GM12878 (cell line): ENCODE measurements around the gene GALNT12. TPM values are rescaled to one million over a fixed set of nuclear protein-coding genes. Genes with fewer than 3 reads are reported as not detected.

Experiments used
- ATAC-seq: fragments of 200-7000 bp; cut with Tn5 transposase; 3 replicates; pipeline ENCODE4 v1.9.1; 2020; ENCODE audit warnings: mild to moderate bottlenecking, moderate library complexity
- BruUV-seq: library from RNA; stranded (reverse); fragments of 400-500 nt; replicated peaks from 2 replicates; lab custom pipeline; 2021; lab: Mats Ljungman, UMichigan
- CTCF ChIA-PET: fragments of 300-600 bp; sonication (Branson Sonifier 250); formaldehyde crosslinking; extraction: SDS; loops from one replicate; lab custom pipeline; 2021; ENCODE audit warnings: inconsistent platforms; lab: Yijun Ruan, JAX
- POLR2A ChIA-PET: fragments of 350-600 bp; formaldehyde crosslinking; extraction: SDS; loops from one replicate; lab custom pipeline; 2021; ENCODE audit warnings: inconsistent platforms; lab: Charles Lee
- RAD21 ChIA-PET: fragments of 300-600 bp; sonication (Branson Sonifier 250); formaldehyde crosslinking; loops from one replicate; lab custom pipeline; 2023; ENCODE audit warnings: antibody characterized with exemption; ENCODE audit not compliant: unreplicated experiment; lab: Charles Lee
- SMC1A ChIA-PET: fragments of 300-600 bp; sonication (Branson Sonifier 250); formaldehyde crosslinking; loops from one replicate; lab custom pipeline; 2023; ENCODE audit not compliant: unreplicated experiment, uncharacterized antibody; lab: Charles Lee
- DNase-seq: peaks from one replicate; pipeline ENCODE4 v3.0.0-alpha.2; 2011; ENCODE audit warnings: low read depth, low spot score
- FAIRE-seq: peaks from 3 replicates; lab custom pipeline; 2011; peaks lifted over from hg19 to GRCh38; lab: Jason Lieb, UNC
- H2AFZ ChIP-seq: 2 replicates; pipeline ENCODE4 v1.6.0; 2011; ENCODE audit warnings: low read depth, low read length, control low read depth; ENCODE audit not compliant: control insufficient read depth
- H3K27ac ChIP-seq: 2 replicates; pipeline ENCODE4 v1.5.1; 2011; ENCODE audit warnings: control low read depth; ENCODE audit not compliant: control insufficient read depth, insufficient read depth
- H3K27me3 ChIP-seq, 2 experiments: replicated peaks in 1 of 2; 2 replicates each; pipeline versions ENCODE4 v1.6.0 to v1.6.1; 2011; ENCODE audit warnings: low read length in 1 of 2; ENCODE audit not compliant: control insufficient read depth in 2 of 2, insufficient read depth in 2 of 2
- H3K36me3 ChIP-seq, 2 experiments: 2 replicates each; pipeline ENCODE4 v1.5.1; 2011; ENCODE audit warnings: low read length in 1 of 2; ENCODE audit not compliant: control insufficient read depth in 2 of 2, insufficient read depth in 2 of 2
- H3K4me1 ChIP-seq: 2 replicates; pipeline ENCODE4 v1.6.1; 2011; ENCODE audit warnings: mild to moderate bottlenecking, low read length, moderate library complexity, mixed read lengths; ENCODE audit not compliant: control insufficient read depth, insufficient read depth
- H3K4me2 ChIP-seq: 2 replicates; pipeline ENCODE4 v1.6.0; 2011; ENCODE audit warnings: control low read depth; ENCODE audit not compliant: control insufficient read depth, insufficient read depth
- H3K4me3 ChIP-seq: fragments of 200-600 bp; sonication (generic); 2 replicates; pipeline ENCODE4 v1.5.1; 2016
- H3K79me2 ChIP-seq: 2 replicates; pipeline ENCODE4 v1.6.0; 2011; ENCODE audit warnings: low read length; ENCODE audit not compliant: control insufficient read depth, insufficient read depth
- H3K9ac ChIP-seq: 2 replicates; pipeline ENCODE4 v1.8.0; 2011; ENCODE audit warnings: low read length, control low read depth, mixed read lengths; ENCODE audit not compliant: control insufficient read depth, insufficient read depth
- H3K9me3 ChIP-seq: replicated peaks from 3 replicates; pipeline ENCODE4 v1.5.1; 2011; ENCODE audit warnings: mild to moderate bottlenecking, low read length; ENCODE audit not compliant: control insufficient read depth, insufficient read depth
- H4K20me1 ChIP-seq: 2 replicates; pipeline ENCODE4 v1.6.0; 2011; ENCODE audit not compliant: control insufficient read depth, insufficient read depth
- BHLHE40 ChIP-seq, 2 experiments: fragments of 450-650 bp in 1 of 2; IDR thresholded peaks; 2 replicates each; pipeline ENCODE4 v1.6.1; 2011 to 2017; ENCODE audit warnings: low read depth in 2 of 2, borderline replicate concordance in 1 of 2, improper control_type of control experiment in 1 of 2, low read length in 1 of 2, mild to moderate bottlenecking in 1 of 2
- BRCA1 ChIP-seq: IDR thresholded peaks from 2 replicates; pipeline ENCODE4 v1.6.1; 2011; ENCODE audit warnings: low read depth, low read length, improper control_type of control experiment
- CEBPB ChIP-seq, 2 experiments: fragments of 150-350 bp in 1 of 2; IDR thresholded peaks; 2 replicates each; pipeline ENCODE4 v1.6.1; 2012 to 2014; ENCODE audit warnings: low read depth in 2 of 2, low read length in 2 of 2, borderline replicate concordance in 1 of 2, inconsistent platforms in 1 of 2
- CHD4 ChIP-seq: fragments of 200-600 bp; sonication (generic); IDR thresholded peaks from 2 replicates; pipeline ENCODE4 v1.6.1; 2016; ENCODE audit warnings: mild to moderate bottlenecking
- JUND ChIP-seq: IDR thresholded peaks from 2 replicates; pipeline ENCODE4 v1.6.1; 2012; ENCODE audit warnings: low read depth, mild to moderate bottlenecking, low read length, improper control_type of control experiment, moderate library complexity
- KAT2A ChIP-seq: conservative IDR thresholded peaks from 2 replicates; pipeline ENCODE4 v1.6.1; 2011; ENCODE audit warnings: low read depth, low read length; ENCODE audit not compliant: control insufficient read depth
- MTA2 ChIP-seq: fragments of 450-650 bp; IDR thresholded peaks from 2 replicates; pipeline ENCODE4 v1.6.1; 2016; ENCODE audit warnings: low read depth, mild to moderate bottlenecking, moderate library complexity
- MYB ChIP-seq: fragments of 150-350 bp; IDR thresholded peaks from 2 replicates; pipeline ENCODE4 v1.6.1; 2014; ENCODE audit warnings: mild to moderate bottlenecking, low read depth, low read length, borderline replicate concordance
- SIN3A ChIP-seq: IDR thresholded peaks from 2 replicates; pipeline ENCODE4 v1.6.1; 2012; ENCODE audit warnings: low read depth, low read length, improper control_type of control experiment
- SP1 ChIP-seq: IDR thresholded peaks from one replicate; pipeline ENCODE4 v1.6.1; 2011; ENCODE audit warnings: low read depth, low read length
- WGBS: methylation state at CpG from one replicate; pipeline ENCODE4 v1.1.6; 2016; ENCODE audit warnings: low lambda C conversion rate; ENCODE audit not compliant: insufficient replicate concordance, insufficient coverage; ENCODE audit errors: missing lambda C conversion rate; 5-methylcytosine and 5-hydroxymethylcytosine counted together
- in situ Hi-C: fragments of 300-500 bp; cut with MboI; formaldehyde crosslinking; loops from 9 replicates; pipeline ENCODE4 v1.14.3; 2018; ENCODE audit warnings: mixed read lengths
- intact Hi-C: fragments of 100-400 bp; cut with micrococcal nuclease; formaldehyde crosslinking; loops from one replicate; pipeline ENCODE4 v1.14.2; 2022; ENCODE audit not compliant: unreplicated experiment
- polyA plus RNA-seq, 11 experiments: library from polyadenylated mRNA; depleted of rRNA in 4 of 11; unstranded in 6 of 11; stranded (reverse) in 5 of 11; fragments of >200 nt; fragmentation: Nextera tagmentation in 4 of 11; fragmentation: Illumina TruSeq in 1 of 11; extraction: Ambion mirVana in 4 of 11; extraction: Trizol in 1 of 11; gene quantifications; 1 replicate in 1 of 11; 2 replicates in 10 of 11; pipeline versions ENCODE4 v1.2.1 to v1.2.3, GENCODE V29; 2011 to 2016; ENCODE audit warnings: inconsistent platforms in 2 of 11, missing spikeins in 2 of 11, low read depth in 1 of 11
- total RNA-seq, 4 experiments: library from RNA; depleted of rRNA in 3 of 4; stranded (reverse); fragments of >200 nt in 3 of 4; fragmentation: Illumina TruSeq in 1 of 4; extraction: Trizol in 1 of 4; gene quantifications; 2 replicates each; pipeline versions ENCODE4 v1.2.1 to v1.2.3, GENCODE V29; 2013 to 2021
- TF ChIP-seq, protein P1 (sequence below): IDR thresholded peaks from 2 replicates; pipeline ENCODE4 v1.6.1; 2011; ENCODE audit warnings: mild to moderate bottlenecking, low read depth, low read length, moderate library complexity; ENCODE audit not compliant: insufficient replicate concordance
- TF ChIP-seq, protein P2 (sequence below): fragments of 450-650 bp; IDR thresholded peaks from 2 replicates; pipeline ENCODE4 v1.6.1; 2018; ENCODE audit warnings: mild to moderate bottlenecking, low read depth, moderate library complexity; ENCODE audit not compliant: partially characterized antibody
- TF ChIP-seq, protein P3 (sequence below): fragments of 450-650 bp; conservative IDR thresholded peaks from 2 replicates; pipeline ENCODE4 v1.6.1; 2017; ENCODE audit warnings: mild to moderate bottlenecking, moderate library complexity

The GALNT12 gene
- total and polyA plus RNA-seq, 10 of the 15 experiments (the other 5 are each of a cell fraction or from before 2014, with no cell fraction given), result 0.13 to 5.3 (median 3.2) TPM

DNA sequence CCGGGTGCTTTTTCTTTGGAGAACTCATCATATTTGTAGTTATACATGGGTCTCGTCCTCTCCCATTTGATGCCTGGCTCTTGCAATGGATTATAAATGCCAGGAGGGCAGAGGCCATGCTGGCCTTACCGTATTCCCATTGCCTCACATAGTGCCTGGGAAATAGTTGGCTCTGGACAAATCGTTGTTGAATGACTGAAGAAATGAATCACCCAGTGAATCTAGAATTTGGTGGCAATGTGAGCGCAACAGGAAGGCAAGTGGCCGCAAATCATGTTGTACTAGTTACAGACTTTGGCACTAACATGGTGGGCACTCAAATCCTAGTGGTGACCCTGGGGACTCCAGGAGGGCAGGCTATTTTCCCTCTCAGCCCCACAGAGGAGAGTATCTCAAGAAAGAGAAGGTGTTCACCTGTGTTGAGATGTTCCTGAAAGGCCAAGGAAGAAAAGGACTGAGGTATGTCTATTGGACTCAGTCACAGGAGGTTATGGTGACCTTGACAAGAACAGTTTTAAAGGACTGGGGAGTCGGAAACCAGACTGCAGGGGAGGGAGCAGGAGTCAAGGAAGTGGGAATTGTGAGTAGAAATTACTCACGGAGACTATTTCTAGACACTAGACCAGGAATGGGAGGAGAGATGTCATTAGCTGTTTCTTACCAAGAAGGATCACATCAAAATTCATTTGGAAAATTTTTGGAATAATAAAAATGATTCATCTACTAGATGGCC is 74.5 kb downstream of the GALNT12 start:
- no peak for FAIRE-seq
- H3K4me2 ChIP-seq, result no peak overlapping the region
- H3K27ac ChIP-seq, result no peak overlapping the region
- no peaks in the 10 kb centered on the region for H3K36me3 ChIP-seq
- BruUV-seq, result no TSS peak
- ATAC-seq, result no peak
- TF ChIP-seq BHLHE40 (IDR thresholded peaks at IDR 0.05; ENCODE audit: borderline replicate concordance in 1 of 2, low read depth in 2 of 2, low read length in 1 of 2), result no peak
- TF ChIP-seq JUND, result no peak
- no peak for TF ChIP-seq CHD4
- no peak for TF ChIP-seq KAT2A
- no peak for TF ChIP-seq SIN3A
- no peak for TF ChIP-seq SP1
- TF ChIP-seq, protein P1, sequence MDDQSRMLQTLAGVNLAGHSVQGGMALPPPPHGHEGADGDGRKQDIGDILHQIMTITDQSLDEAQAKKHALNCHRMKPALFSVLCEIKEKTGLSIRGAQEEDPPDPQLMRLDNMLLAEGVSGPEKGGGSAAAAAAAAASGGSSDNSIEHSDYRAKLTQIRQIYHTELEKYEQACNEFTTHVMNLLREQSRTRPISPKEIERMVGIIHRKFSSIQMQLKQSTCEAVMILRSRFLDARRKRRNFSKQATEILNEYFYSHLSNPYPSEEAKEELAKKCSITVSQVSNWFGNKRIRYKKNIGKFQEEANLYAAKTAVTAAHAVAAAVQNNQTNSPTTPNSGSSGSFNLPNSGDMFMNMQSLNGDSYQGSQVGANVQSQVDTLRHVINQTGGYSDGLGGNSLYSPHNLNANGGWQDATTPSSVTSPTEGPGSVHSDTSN, result no peak
- no peak for TF ChIP-seq CEBPB (IDR thresholded peaks at IDR 0.05; ENCODE audit: borderline replicate concordance in 1 of 2, low read depth in 2 of 2, low read length in 2 of 2)
- no peak for TF ChIP-seq MTA2
- TF ChIP-seq, protein P2, sequence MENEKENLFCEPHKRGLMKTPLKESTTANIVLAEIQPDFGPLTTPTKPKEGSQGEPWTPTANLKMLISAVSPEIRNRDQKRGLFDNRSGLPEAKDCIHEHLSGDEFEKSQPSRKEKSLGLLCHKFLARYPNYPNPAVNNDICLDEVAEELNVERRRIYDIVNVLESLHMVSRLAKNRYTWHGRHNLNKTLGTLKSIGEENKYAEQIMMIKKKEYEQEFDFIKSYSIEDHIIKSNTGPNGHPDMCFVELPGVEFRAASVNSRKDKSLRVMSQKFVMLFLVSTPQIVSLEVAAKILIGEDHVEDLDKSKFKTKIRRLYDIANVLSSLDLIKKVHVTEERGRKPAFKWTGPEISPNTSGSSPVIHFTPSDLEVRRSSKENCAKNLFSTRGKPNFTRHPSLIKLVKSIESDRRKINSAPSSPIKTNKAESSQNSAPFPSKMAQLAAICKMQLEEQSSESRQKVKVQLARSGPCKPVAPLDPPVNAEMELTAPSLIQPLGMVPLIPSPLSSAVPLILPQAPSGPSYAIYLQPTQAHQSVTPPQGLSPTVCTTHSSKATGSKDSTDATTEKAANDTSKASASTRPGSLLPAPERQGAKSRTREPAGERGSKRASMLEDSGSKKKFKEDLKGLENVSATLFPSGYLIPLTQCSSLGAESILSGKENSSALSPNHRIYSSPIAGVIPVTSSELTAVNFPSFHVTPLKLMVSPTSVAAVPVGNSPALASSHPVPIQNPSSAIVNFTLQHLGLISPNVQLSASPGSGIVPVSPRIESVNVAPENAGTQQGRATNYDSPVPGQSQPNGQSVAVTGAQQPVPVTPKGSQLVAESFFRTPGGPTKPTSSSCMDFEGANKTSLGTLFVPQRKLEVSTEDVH, result no peak
- TF ChIP-seq, protein P3, sequence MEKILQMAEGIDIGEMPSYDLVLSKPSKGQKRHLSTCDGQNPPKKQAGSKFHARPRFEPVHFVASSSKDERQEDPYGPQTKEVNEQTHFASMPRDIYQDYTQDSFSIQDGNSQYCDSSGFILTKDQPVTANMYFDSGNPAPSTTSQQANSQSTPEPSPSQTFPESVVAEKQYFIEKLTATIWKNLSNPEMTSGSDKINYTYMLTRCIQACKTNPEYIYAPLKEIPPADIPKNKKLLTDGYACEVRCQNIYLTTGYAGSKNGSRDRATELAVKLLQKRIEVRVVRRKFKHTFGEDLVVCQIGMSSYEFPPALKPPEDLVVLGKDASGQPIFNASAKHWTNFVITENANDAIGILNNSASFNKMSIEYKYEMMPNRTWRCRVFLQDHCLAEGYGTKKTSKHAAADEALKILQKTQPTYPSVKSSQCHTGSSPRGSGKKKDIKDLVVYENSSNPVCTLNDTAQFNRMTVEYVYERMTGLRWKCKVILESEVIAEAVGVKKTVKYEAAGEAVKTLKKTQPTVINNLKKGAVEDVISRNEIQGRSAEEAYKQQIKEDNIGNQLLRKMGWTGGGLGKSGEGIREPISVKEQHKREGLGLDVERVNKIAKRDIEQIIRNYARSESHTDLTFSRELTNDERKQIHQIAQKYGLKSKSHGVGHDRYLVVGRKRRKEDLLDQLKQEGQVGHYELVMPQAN, result no peak
- no peak for TF ChIP-seq BRCA1
- no peak for TF ChIP-seq MYB
- TF ChIP-seq, all 136 proteins: peak for 0
- SMC1A ChIA-PET, result no interaction called here
- H3K9me3 ChIP-seq, result no peaks in the 10 kb centered on the region
- H3K4me1 ChIP-seq, result no peaks in the 10 kb centered on the region
- WGBS, result 25% methylated on average over 8 of the region's 8 CpGs
- H3K79me2 ChIP-seq, result no peaks in the 10 kb centered on the region
- peaks cover 0 to 5% of the 10 kb centered on the region in 2 experiments; a peak in 3 of 4 replicates for H3K27me3 ChIP-seq
- no peaks in the 10 kb centered on the region for H4K20me1 ChIP-seq
- RAD21 ChIA-PET, result no interaction called here
- in situ Hi-C loops, result no loop called here
- CTCF ChIA-PET, result no interaction called here
- H3K4me3 ChIP-seq, result no peak overlapping the region
- DNase-seq, result no peak
- intact Hi-C loops, result no loop called here
- H2AFZ ChIP-seq, result no peak overlapping the region
- no peak overlapping the region for H3K9ac ChIP-seq
- POLR2A ChIA-PET, result no interaction called here
